HepG2 (cell line): ENCODE measurements around the gene CIAO2A. TPM values are rescaled to one million over a fixed set of nuclear protein-coding genes. Genes with fewer than 3 reads are reported as not detected.

Experiments used
- ATAC-seq: fragments of 200-7000 bp; cut with Tn5 transposase; 3 replicates; pipeline ENCODE4 v1.9.1; 2020; ENCODE audit warnings: mild to moderate bottlenecking, moderate library complexity
- BruUV-seq: library from RNA; stranded (reverse); fragments of 400-500 nt; replicated peaks from 2 replicates; lab custom pipeline; 2021; lab: Mats Ljungman, UMichigan
- CTCF ChIA-PET: fragments of 300-600 bp; formaldehyde crosslinking; extraction: SDS; loops from one replicate; lab custom pipeline; 2021; ENCODE audit warnings: low total read pairs, inconsistent platforms, low intra/inter-chr PET ratio; lab: Yijun Ruan, JAX
- POLR2A ChIA-PET: fragments of 350-600 bp; sonication (Branson Sonifier 250); formaldehyde crosslinking; loops from one replicate; lab custom pipeline; 2020; ENCODE audit warnings: antibody characterized with exemption, inconsistent platforms; lab: Yijun Ruan, JAX
- DNase-seq: peaks from one replicate; pipeline ENCODE4 v3.0.0-alpha.2; 2015; ENCODE audit warnings: low spot score
- FAIRE-seq: peaks from 3 replicates; lab custom pipeline; 2011; peaks lifted over from hg19 to GRCh38; lab: Jason Lieb, UNC
- H2AFZ ChIP-seq: one replicate; pipeline ENCODE4 v1.6.1; 2011; ENCODE audit warnings: low read length, inconsistent platforms
- H3K27ac ChIP-seq: fragments of 300-600 bp; 3 replicates; pipeline ENCODE4 v1.8.0; 2011; ENCODE audit warnings: mixed run types, mild to moderate bottlenecking, mixed read lengths, low read length, inconsistent platforms; ENCODE audit not compliant: insufficient read depth; ENCODE audit errors: extremely low read length
- H3K27me3 ChIP-seq, 2 experiments: fragments of 200-600 bp in 1 of 2; 2 replicates in 1 of 2; 3 replicates in 1 of 2; pipeline versions ENCODE4 v1.6.0 to v1.8.0; 2011; ENCODE audit warnings: low read length in 2 of 2, mild to moderate bottlenecking in 2 of 2, moderate library complexity in 2 of 2, inconsistent platforms in 1 of 2; ENCODE audit not compliant: insufficient read depth in 2 of 2, control insufficient read depth in 1 of 2
- H3K36me3 ChIP-seq, 2 experiments: fragments of 200-600 bp in 1 of 2; replicated peaks in 1 of 2; 2 replicates in 1 of 2; 3 replicates in 1 of 2; pipeline versions ENCODE4 v1.5.1 to v1.8.0; 2011; ENCODE audit warnings: low read length in 2 of 2, inconsistent platforms in 1 of 2; ENCODE audit not compliant: insufficient read depth in 2 of 2, control insufficient read depth in 1 of 2
- H3K4me1 ChIP-seq: 2 replicates; pipeline ENCODE4 v1.5.1; 2012; ENCODE audit warnings: low read length, inconsistent platforms; ENCODE audit not compliant: insufficient read depth
- H3K4me2 ChIP-seq: 2 replicates; pipeline ENCODE4 v1.6.0; 2011; ENCODE audit warnings: low read depth, low read length, inconsistent platforms
- H3K4me3 ChIP-seq, 3 experiments: fragments of 200-600 bp in 1 of 3; sonication (generic), shearing (Covaris generic) in 1 of 3; replicated peaks in 1 of 3; 2 replicates each; pipeline ENCODE4 v1.5.1; 2011 to 2016; ENCODE audit warnings: low read length in 3 of 3, inconsistent platforms in 2 of 3, low read depth in 2 of 3, mild to moderate bottlenecking in 2 of 3, control low read depth in 1 of 3, mixed read lengths in 1 of 3; ENCODE audit not compliant: insufficient read depth in 1 of 3
- H3K79me2 ChIP-seq: one replicate; pipeline ENCODE4 v1.6.1; 2011; ENCODE audit warnings: low read length, inconsistent platforms; ENCODE audit not compliant: insufficient read depth
- H3K9ac ChIP-seq: 2 replicates; pipeline ENCODE4 v1.6.0; 2011; ENCODE audit warnings: mild to moderate bottlenecking, low read depth, low read length, inconsistent platforms; ENCODE audit not compliant: insufficient read depth
- H3K9me3 ChIP-seq: 2 replicates; pipeline ENCODE4 v1.5.1; 2012; ENCODE audit warnings: mild to moderate bottlenecking, low read length
- H4K20me1 ChIP-seq: 2 replicates; pipeline ENCODE4 v1.6.0; 2011; ENCODE audit warnings: inconsistent platforms, mild to moderate bottlenecking, low read length, moderate library complexity; ENCODE audit not compliant: insufficient read depth
- MED1 ChIP-seq: sonication (generic); formaldehyde crosslinking; IDR thresholded peaks from 2 replicates; pipeline ENCODE4 v1.4.0; 2020; ENCODE audit warnings: missing genetic modification reagents
- NR2F6 ChIP-seq, 2 experiments: IDR thresholded peaks; 2 replicates each; pipeline ENCODE4 v1.6.1; 2016; ENCODE audit warnings: antibody characterized with exemption in 1 of 2, mild to moderate bottlenecking in 1 of 2
- SAP130 ChIP-seq: IDR thresholded peaks from 2 replicates; pipeline ENCODE4 v1.6.1; 2016; ENCODE audit warnings: low read depth
- SOX6 ChIP-seq, 2 experiments: fragments of 450-650 bp in 1 of 2; sonication (generic) in 1 of 2; formaldehyde crosslinking in 1 of 2; IDR thresholded peaks; 2 replicates each; pipeline versions ENCODE4 v1.4.0 to v1.6.1; 2017 to 2020; ENCODE audit warnings: antibody characterized with exemption in 1 of 2, mild to moderate bottlenecking in 1 of 2, missing genetic modification reagents in 1 of 2
- ZNF224 ChIP-seq: sonication (generic); formaldehyde crosslinking; IDR thresholded peaks from 2 replicates; pipeline ENCODE4 v1.5.0; 2020; ENCODE audit warnings: mild to moderate bottlenecking, missing genetic modification reagents
- WGBS: methylation state at CpG from one replicate; pipeline ENCODE4 v1.1.6; 2017; ENCODE audit warnings: low lambda C conversion rate; 5-methylcytosine and 5-hydroxymethylcytosine counted together
- in situ Hi-C: cut with HindIII; loops from 2 replicates; pipeline ENCODE4 v1.10.0; 2017; ENCODE audit warnings: low pct_unique_long_range_greater_than_20kb; ENCODE audit not compliant: extremely low pct_ligation_motif_present
- intact Hi-C: fragments of 100-400 bp; cut with micrococcal nuclease; formaldehyde crosslinking; loops from one replicate; pipeline ENCODE4 v1.10.0; 2022; ENCODE audit not compliant: unreplicated experiment
- polyA plus RNA-seq, 8 experiments: library from polyadenylated mRNA; depleted of rRNA in 3 of 8; stranded (reverse) in 7 of 8; unstranded in 1 of 8; fragments of >200 nt; fragmentation: Illumina TruSeq in 4 of 8; extraction: Trizol in 4 of 8; gene quantifications; 2 replicates each; pipeline versions ENCODE4 v1.2.1 to v1.2.3, GENCODE V29; 2011 to 2016; ENCODE audit warnings: low read depth in 4 of 8, missing spikeins in 1 of 8, mixed read lengths in 1 of 8; ENCODE audit not compliant: insufficient read depth in 1 of 8
- total RNA-seq, 5 experiments: library from RNA; depleted of rRNA; stranded (reverse); fragments of >200 nt; fragmentation: Illumina TruSeq; extraction: Trizol; gene quantifications; 2 replicates each; pipeline ENCODE4 v1.2.3, GENCODE V29; 2016; ENCODE audit warnings: low read depth in 1 of 5
- TF ChIP-seq, protein P1 (sequence below): sonication (generic); formaldehyde crosslinking; conservative IDR thresholded peaks from 2 replicates; pipeline ENCODE4 v1.4.0; 2020; ENCODE audit warnings: mild to moderate bottlenecking, missing genetic modification reagents, moderate library complexity
- TF ChIP-seq, protein P2 (sequence below): IDR thresholded peaks from 2 replicates; pipeline ENCODE4 v1.4.0; 2020; ENCODE audit warnings: mild to moderate bottlenecking, missing genetic modification reagents
- TF ChIP-seq, protein P3 (sequence below): sonication (generic); formaldehyde crosslinking; IDR thresholded peaks from 2 replicates; pipeline ENCODE4 v1.4.0; 2020; ENCODE audit warnings: missing genetic modification reagents
- TF ChIP-seq, protein P4 (sequence below): sonication (generic); formaldehyde crosslinking; IDR thresholded peaks from 2 replicates; pipeline ENCODE4 v1.4.0; 2020; ENCODE audit warnings: missing genetic modification reagents

The CIAO2A gene
- total and polyA plus RNA-seq, 2 of the 13 experiments (the other 11 are each of a cell fraction or from before 2014, with no cell fraction given) = 83.0 to 100 TPM

DNA sequence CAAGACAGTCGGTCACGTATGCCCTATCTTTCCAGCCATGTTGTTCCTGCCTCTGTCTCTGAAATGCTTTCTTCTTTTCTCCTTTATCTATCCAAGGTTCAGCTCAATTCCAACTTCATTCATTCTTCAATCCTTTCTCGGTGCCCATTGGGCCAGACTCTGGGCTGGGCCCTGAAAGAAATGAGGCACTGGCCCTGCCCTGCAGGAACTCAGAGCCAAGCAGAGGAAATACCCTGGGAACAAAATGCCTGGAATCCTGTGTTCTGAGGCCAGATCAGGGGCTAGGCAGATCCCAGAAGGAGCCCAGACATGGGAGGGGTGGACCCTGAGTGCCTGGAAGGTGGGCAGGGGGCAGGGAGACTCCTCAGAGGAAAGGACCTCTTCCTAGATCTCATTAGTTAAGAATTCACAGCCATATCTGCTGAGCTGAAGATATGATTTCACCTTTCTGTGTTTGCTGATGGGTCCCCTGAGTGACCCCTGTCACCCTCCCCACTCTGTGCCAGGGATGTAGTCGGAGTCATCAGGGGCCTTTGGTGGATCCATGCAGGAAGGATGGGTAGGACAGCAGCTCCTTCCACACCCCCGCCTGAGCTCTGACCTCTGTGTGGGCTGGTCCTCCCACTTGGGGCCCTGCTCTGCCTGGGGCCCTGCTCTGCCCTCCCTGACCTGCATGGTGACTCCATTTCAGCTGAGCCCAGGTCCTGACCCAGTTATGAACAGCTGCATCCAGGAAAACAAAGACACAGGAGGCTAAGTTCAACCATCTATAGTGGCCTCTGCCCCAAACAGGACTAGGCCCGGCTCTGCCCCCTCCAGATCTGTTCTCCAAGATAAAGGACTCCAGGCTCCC lies 42.0 kb downstream of the CIAO2A start:
- ATAC-seq = peak; percentile 69
- POLR2A ChIA-PET = no interaction called here
- TF ChIP-seq, protein P1, sequence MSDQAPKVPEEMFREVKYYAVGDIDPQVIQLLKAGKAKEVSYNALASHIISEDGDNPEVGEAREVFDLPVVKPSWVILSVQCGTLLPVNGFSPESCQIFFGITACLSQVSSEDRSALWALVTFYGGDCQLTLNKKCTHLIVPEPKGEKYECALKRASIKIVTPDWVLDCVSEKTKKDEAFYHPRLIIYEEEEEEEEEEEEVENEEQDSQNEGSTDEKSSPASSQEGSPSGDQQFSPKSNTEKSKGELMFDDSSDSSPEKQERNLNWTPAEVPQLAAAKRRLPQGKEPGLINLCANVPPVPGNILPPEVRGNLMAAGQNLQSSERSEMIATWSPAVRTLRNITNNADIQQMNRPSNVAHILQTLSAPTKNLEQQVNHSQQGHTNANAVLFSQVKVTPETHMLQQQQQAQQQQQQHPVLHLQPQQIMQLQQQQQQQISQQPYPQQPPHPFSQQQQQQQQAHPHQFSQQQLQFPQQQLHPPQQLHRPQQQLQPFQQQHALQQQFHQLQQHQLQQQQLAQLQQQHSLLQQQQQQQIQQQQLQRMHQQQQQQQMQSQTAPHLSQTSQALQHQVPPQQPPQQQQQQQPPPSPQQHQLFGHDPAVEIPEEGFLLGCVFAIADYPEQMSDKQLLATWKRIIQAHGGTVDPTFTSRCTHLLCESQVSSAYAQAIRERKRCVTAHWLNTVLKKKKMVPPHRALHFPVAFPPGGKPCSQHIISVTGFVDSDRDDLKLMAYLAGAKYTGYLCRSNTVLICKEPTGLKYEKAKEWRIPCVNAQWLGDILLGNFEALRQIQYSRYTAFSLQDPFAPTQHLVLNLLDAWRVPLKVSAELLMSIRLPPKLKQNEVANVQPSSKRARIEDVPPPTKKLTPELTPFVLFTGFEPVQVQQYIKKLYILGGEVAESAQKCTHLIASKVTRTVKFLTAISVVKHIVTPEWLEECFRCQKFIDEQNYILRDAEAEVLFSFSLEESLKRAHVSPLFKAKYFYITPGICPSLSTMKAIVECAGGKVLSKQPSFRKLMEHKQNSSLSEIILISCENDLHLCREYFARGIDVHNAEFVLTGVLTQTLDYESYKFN = peak; percentile 49; the same call in 1 of the 2 replicates
- TF ChIP-seq, protein P2, sequence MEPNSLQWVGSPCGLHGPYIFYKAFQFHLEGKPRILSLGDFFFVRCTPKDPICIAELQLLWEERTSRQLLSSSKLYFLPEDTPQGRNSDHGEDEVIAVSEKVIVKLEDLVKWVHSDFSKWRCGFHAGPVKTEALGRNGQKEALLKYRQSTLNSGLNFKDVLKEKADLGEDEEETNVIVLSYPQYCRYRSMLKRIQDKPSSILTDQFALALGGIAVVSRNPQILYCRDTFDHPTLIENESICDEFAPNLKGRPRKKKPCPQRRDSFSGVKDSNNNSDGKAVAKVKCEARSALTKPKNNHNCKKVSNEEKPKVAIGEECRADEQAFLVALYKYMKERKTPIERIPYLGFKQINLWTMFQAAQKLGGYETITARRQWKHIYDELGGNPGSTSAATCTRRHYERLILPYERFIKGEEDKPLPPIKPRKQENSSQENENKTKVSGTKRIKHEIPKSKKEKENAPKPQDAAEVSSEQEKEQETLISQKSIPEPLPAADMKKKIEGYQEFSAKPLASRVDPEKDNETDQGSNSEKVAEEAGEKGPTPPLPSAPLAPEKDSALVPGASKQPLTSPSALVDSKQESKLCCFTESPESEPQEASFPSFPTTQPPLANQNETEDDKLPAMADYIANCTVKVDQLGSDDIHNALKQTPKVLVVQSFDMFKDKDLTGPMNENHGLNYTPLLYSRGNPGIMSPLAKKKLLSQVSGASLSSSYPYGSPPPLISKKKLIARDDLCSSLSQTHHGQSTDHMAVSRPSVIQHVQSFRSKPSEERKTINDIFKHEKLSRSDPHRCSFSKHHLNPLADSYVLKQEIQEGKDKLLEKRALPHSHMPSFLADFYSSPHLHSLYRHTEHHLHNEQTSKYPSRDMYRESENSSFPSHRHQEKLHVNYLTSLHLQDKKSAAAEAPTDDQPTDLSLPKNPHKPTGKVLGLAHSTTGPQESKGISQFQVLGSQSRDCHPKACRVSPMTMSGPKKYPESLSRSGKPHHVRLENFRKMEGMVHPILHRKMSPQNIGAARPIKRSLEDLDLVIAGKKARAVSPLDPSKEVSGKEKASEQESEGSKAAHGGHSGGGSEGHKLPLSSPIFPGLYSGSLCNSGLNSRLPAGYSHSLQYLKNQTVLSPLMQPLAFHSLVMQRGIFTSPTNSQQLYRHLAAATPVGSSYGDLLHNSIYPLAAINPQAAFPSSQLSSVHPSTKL = peak; percentile 41; the same call in 1 of the 2 replicates
- 0 out of 2 replicates have a peak, but pooled peaks have one; percentile 23 for TF ChIP-seq MED1 (CRISPR knock-in tag)
- no peak for TF ChIP-seq ZNF224
- TF ChIP-seq SOX6 (IDR thresholded peaks at IDR 0.05) = no peak
- peak; percentile 49; the same call in 1 of the 2 replicates for TF ChIP-seq SOX6 (CRISPR knock-in tag; IDR thresholded peaks at IDR 0.05)
- TF ChIP-seq NR2F6 (IDR thresholded peaks at IDR 0.05) = peak; percentile 59
- 0 out of 2 replicates have a peak, but pooled peaks have one; percentile 56 for TF ChIP-seq NR2F6 (CRISPR knock-in tag; IDR thresholded peaks at IDR 0.05)
- TF ChIP-seq, protein P3, sequence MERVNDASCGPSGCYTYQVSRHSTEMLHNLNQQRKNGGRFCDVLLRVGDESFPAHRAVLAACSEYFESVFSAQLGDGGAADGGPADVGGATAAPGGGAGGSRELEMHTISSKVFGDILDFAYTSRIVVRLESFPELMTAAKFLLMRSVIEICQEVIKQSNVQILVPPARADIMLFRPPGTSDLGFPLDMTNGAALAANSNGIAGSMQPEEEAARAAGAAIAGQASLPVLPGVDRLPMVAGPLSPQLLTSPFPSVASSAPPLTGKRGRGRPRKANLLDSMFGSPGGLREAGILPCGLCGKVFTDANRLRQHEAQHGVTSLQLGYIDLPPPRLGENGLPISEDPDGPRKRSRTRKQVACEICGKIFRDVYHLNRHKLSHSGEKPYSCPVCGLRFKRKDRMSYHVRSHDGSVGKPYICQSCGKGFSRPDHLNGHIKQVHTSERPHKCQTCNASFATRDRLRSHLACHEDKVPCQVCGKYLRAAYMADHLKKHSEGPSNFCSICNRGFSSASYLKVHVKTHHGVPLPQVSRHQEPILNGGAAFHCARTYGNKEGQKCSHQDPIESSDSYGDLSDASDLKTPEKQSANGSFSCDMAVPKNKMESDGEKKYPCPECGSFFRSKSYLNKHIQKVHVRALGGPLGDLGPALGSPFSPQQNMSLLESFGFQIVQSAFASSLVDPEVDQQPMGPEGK (CRISPR knock-in tag) = peak; percentile 60
- TF ChIP-seq, protein P4, sequence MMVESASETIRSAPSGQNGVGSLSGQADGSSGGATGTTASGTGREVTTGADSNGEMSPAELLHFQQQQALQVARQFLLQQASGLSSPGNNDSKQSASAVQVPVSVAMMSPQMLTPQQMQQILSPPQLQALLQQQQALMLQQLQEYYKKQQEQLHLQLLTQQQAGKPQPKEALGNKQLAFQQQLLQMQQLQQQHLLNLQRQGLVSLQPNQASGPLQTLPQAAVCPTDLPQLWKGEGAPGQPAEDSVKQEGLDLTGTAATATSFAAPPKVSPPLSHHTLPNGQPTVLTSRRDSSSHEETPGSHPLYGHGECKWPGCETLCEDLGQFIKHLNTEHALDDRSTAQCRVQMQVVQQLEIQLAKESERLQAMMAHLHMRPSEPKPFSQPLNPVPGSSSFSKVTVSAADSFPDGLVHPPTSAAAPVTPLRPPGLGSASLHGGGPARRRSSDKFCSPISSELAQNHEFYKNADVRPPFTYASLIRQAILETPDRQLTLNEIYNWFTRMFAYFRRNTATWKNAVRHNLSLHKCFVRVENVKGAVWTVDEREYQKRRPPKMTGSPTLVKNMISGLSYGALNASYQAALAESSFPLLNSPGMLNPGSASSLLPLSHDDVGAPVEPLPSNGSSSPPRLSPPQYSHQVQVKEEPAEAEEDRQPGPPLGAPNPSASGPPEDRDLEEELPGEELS (CRISPR knock-in tag) = peak; percentile 46
- 0 out of 2 replicates have a peak, but pooled peaks have one; percentile 9 for TF ChIP-seq SAP130

More for the DNA sequence above, 42.0 kb downstream of the CIAO2A start:
- no peaks in the 10 kb centered on the region for H3K9me3 ChIP-seq
- DNase-seq (no peak), FAIRE-seq (no peak)
- CTCF ChIA-PET = no interaction called here
- WGBS = 60% methylated on average over 3 of the region's 6 CpGs
- H3K27me3 ChIP-seq = peaks cover 1 to 19% of the 10 kb centered on the region in 2 experiments; a peak in 4 of 5 replicates
- no peaks in the 10 kb centered on the region for H3K36me3 ChIP-seq
- H3K4me3 ChIP-seq = no peak overlapping the region
- no peaks in the 10 kb centered on the region for H4K20me1 ChIP-seq
- H3K27ac ChIP-seq = no peak overlapping the region
- no peak overlapping the region for H2AFZ ChIP-seq
- H3K9ac ChIP-seq = no peak overlapping the region
- in situ Hi-C loops (loop anchor here (5.0 kb wide), 1 partner anchor 104 kb away; no protein-coding TSS in a partner anchor), intact Hi-C loops (no loop called here)
- no peaks in the 10 kb centered on the region for H3K79me2 ChIP-seq
- peaks cover 38% of the 10 kb centered on the region for H3K4me1 ChIP-seq
- BruUV-seq = no TSS peak
- H3K4me2 ChIP-seq = peak overlapping the region; percentile 24; the same call in 1 of the 2 replicates
